A549 (cell line): ENCODE measurements around the gene ALPP. TPM values are rescaled to one million over a fixed set of nuclear protein-coding genes. Genes with fewer than 3 reads are reported as not detected.

Experiments used
- ATAC-seq, 2 experiments: fragments of 200-7000 bp in 1 of 2; fragments of >200 bp in 1 of 2; cut with Nextera tagmentation in 1 of 2; cut with Tn5 transposase in 1 of 2; 3 replicates each; pipeline versions ENCODE4 v1.8.0 to v1.9.1; 2018 to 2020; ENCODE audit warnings: mild to moderate bottlenecking in 1 of 2, moderate library complexity in 1 of 2
- CTCF ChIA-PET: fragments of 300-600 bp; sonication (Branson Sonifier 250); formaldehyde crosslinking; extraction: SDS; loops from one replicate; lab custom pipeline; 2021; ENCODE audit warnings: antibody characterized with exemption, inconsistent platforms; lab: Yijun Ruan, JAX
- POLR2A ChIA-PET: fragments of 350-600 bp; formaldehyde crosslinking; extraction: SDS; loops from one replicate; lab custom pipeline; 2021; ENCODE audit warnings: antibody characterized with exemption, inconsistent platforms; lab: Yijun Ruan, JAX
- DNase-seq, 2 experiments: peaks; one replicate each; pipeline versions ENCODE4 v3.0.0 to v3.0.0-alpha.2; 2011 to 2016; ENCODE audit warnings: low read depth in 1 of 2, low spot score in 1 of 2
- FAIRE-seq: peaks from 2 replicates; lab custom pipeline; 2011; peaks lifted over from hg19 to GRCh38; lab: Jason Lieb, UNC
- H3K27ac ChIP-seq, 2 experiments: fragments of >200 bp; sonication (Bioruptor Twin); formaldehyde crosslinking; 3 replicates each; pipeline ENCODE4 v1.5.1; 2016 to 2017
- H3K4me1 ChIP-seq: fragments of >200 bp; sonication (Bioruptor Twin); formaldehyde crosslinking; 3 replicates; pipeline ENCODE4 v1.6.1; 2016
- H3K4me2 ChIP-seq: fragments of >200 bp; sonication (Bioruptor Twin); formaldehyde crosslinking; 3 replicates; pipeline ENCODE4 v1.6.1; 2016
- H3K4me3 ChIP-seq: fragments of >200 bp; sonication (Bioruptor Twin); formaldehyde crosslinking; 3 replicates; pipeline ENCODE4 v1.5.1; 2016
- H3K9me3 ChIP-seq: fragments of >200 bp; sonication (Bioruptor Twin); formaldehyde crosslinking; 3 replicates; pipeline ENCODE4 v1.6.1; 2016
- CBX2 ChIP-seq: fragments of 200-600 bp; sonication (generic); IDR thresholded peaks from 2 replicates; pipeline ENCODE4 v1.6.1; 2016; ENCODE audit warnings: low read depth, mild to moderate bottlenecking, borderline replicate concordance
- CEBPB ChIP-seq, 2 experiments: fragments of >200 bp in 1 of 2; sonication (Bioruptor Twin) in 1 of 2; formaldehyde crosslinking in 1 of 2; IDR thresholded peaks; 2 replicates each; pipeline ENCODE4 v1.6.1; 2012 to 2016
- EHF ChIP-seq: fragments of 250-450 bp; sonication (Bioruptor Pico); IDR thresholded peaks from 2 replicates; pipeline ENCODE4 v1.5.0; 2020; ENCODE audit warnings: mild to moderate bottlenecking
- HEYL ChIP-seq: fragments of 250-450 bp; sonication (Bioruptor Pico); IDR thresholded peaks from 2 replicates; pipeline ENCODE4 v1.8.0; 2021; ENCODE audit warnings: mild to moderate bottlenecking, moderate library complexity
- HOXB13 ChIP-seq: fragments of 250-450 bp; sonication (Bioruptor Pico); IDR thresholded peaks from 2 replicates; pipeline ENCODE4 v1.5.0; 2020; ENCODE audit warnings: low read depth, mild to moderate bottlenecking, moderate library complexity
- MAZ ChIP-seq: fragments of 150-350 bp; IDR thresholded peaks from 2 replicates; pipeline ENCODE4 v1.6.1; 2014; ENCODE audit warnings: antibody characterized with exemption, low read depth, low read length, borderline replicate concordance
- MYC ChIP-seq: IDR thresholded peaks from 2 replicates; pipeline ENCODE4 v1.6.1; 2012; ENCODE audit warnings: mild to moderate bottlenecking, inconsistent platforms, low read length, improper control_type of control experiment, borderline replicate concordance
- NFE2L2 ChIP-seq: fragments of 150-350 bp; conservative IDR thresholded peaks from 2 replicates; pipeline ENCODE4 v1.6.1; 2014; ENCODE audit warnings: low read length
- NR3C1 ChIP-seq: fragments of >200 bp; sonication (Bioruptor Twin); formaldehyde crosslinking; IDR thresholded peaks from 3 replicates; pipeline ENCODE4 v1.6.1; 2017
- POLR2A ChIP-seq: IDR thresholded peaks from 2 replicates; pipeline ENCODE4 v1.6.1; 2012; ENCODE audit warnings: mild to moderate bottlenecking, low read length
- POLR2AphosphoS2 ChIP-seq: conservative IDR thresholded peaks from 2 replicates; pipeline ENCODE4 v1.6.1; 2012; ENCODE audit warnings: low read length, improper control_type of control experiment, inconsistent platforms
- WGBS: methylation state at CpG from one replicate; pipeline ENCODE4 v1.1.6; 2017; ENCODE audit errors: missing lambda C conversion rate; 5-methylcytosine and 5-hydroxymethylcytosine counted together
- polyA plus RNA-seq, 4 experiments: library from polyadenylated mRNA; depleted of rRNA in 3 of 4; stranded (reverse); fragments of >200 nt; fragmentation: RNase III in 1 of 4; extraction: RNeasy Plus Mini Kit Qiagen cat#74134 plus additional on column Dnase treatment in 1 of 4; gene quantifications; 2 replicates in 3 of 4; 3 replicates in 1 of 4; pipeline ENCODE4 v1.2.3, GENCODE V29; 2011 to 2017
- TF ChIP-seq, protein P1 (sequence below): IDR thresholded peaks from 2 replicates; pipeline ENCODE4 v1.6.1; 2012; ENCODE audit warnings: low read depth, borderline replicate concordance
- TF ChIP-seq, protein P2 (sequence below): fragments of >200 bp; sonication (Bioruptor Twin); formaldehyde crosslinking; IDR thresholded peaks from 3 replicates; pipeline ENCODE4 v1.6.1; 2016
- TF ChIP-seq, protein P3 (sequence below): IDR thresholded peaks from 2 replicates; pipeline ENCODE4 v1.6.1; 2012
- TF ChIP-seq, protein P4 (sequence below): fragments of 250-450 bp; sonication (Bioruptor Pico); IDR thresholded peaks from 2 replicates; pipeline ENCODE4 v1.5.0; 2021; ENCODE audit warnings: mild to moderate bottlenecking, moderate library complexity, borderline replicate concordance
- TF ChIP-seq, protein P5 (sequence below): fragments of 200-600 bp; sonication (generic); IDR thresholded peaks from 2 replicates; pipeline ENCODE4 v1.6.1; 2016; ENCODE audit warnings: antibody characterized with exemption, mild to moderate bottlenecking, moderate library complexity
- TF ChIP-seq, protein P6 (sequence below): IDR thresholded peaks from 2 replicates; pipeline ENCODE4 v1.6.1; 2012

The ALPP gene
- polyA plus RNA-seq, 2 of the 4 experiments (the other 2 are of a cell fraction): 0.10 to 0.31 TPM

DNA sequence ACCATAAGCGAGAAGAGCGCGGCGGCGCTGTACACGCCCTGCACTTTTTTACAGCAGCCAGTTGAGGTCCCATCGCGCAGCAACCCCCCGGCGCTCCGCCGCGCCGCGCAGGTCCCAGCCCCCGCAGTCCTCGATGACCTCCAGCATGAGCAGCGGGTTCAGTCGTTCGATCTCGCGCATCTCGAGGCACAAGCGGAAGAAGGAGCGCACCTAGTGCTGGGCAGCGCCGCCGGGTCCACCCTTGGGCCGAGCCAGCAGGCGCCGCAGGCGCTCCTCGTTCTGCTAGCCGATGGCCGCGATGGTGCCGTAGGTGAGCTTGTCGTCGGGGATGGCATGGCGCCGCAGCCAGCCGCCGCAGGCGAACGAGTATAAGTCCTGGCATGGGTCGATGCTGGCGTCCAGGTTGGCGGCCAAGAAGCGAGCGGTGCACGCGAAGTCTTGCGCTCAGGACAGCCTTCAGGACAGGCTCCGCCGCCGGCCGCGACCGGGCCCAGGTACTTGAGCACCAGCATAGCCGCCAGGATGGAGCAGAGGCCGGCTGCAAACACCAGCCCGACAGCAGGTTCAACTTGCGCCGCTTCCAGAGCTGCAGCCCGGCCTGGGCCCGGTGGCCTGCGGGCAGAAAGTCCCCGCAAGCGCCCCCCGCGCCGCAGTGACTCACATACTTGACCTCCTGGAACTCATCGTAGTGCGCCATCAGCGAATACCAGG, 8.3 kb downstream of the ALPP start:
- 66% methylated on average over 45 of the region's 75 CpGs for WGBS
- DNase-seq (peak; percentile 36 to 69), ATAC-seq (peak; percentile 81 to 91), FAIRE-seq (no peak)
- TF ChIP-seq, protein P1, sequence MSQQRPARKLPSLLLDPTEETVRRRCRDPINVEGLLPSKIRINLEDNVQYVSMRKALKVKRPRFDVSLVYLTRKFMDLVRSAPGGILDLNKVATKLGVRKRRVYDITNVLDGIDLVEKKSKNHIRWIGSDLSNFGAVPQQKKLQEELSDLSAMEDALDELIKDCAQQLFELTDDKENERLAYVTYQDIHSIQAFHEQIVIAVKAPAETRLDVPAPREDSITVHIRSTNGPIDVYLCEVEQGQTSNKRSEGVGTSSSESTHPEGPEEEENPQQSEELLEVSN: peak; percentile 55; the same call in 1 of the 2 replicates
- TF ChIP-seq, protein P2, sequence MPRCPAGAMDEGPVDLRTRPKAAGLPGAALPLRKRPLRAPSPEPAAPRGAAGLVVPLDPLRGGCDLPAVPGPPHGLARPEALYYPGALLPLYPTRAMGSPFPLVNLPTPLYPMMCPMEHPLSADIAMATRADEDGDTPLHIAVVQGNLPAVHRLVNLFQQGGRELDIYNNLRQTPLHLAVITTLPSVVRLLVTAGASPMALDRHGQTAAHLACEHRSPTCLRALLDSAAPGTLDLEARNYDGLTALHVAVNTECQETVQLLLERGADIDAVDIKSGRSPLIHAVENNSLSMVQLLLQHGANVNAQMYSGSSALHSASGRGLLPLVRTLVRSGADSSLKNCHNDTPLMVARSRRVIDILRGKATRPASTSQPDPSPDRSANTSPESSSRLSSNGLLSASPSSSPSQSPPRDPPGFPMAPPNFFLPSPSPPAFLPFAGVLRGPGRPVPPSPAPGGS: no peak
- TF ChIP-seq, protein P3, sequence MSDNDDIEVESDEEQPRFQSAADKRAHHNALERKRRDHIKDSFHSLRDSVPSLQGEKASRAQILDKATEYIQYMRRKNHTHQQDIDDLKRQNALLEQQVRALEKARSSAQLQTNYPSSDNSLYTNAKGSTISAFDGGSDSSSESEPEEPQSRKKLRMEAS: peak; percentile 63
- TF ChIP-seq MAZ (no peak), POLR2A (0 out of 2 replicates have a peak, but pooled peaks have one; percentile 21)
- Histone ChIP-seq H3K4me3 (peak overlapping the region; percentile 46), H3K27ac (peak overlapping the region; percentile 53 to 74; a peak in 5 of 6 replicates), H3K4me1 (peaks cover 26% of the 10 kb centered on the region), H3K4me2 (peak overlapping the region; percentile 93), H3K9me3 (no peaks in the 10 kb centered on the region)
- POLR2A ChIA-PET: no interaction called here
- CTCF ChIA-PET: interaction anchor here (1.2 to 1.5 kb wide), 4 partner anchors 13 to 484 kb away, joined by 3 to 6 read pairs (median 4); no protein-coding TSS in a partner anchor

DNA sequence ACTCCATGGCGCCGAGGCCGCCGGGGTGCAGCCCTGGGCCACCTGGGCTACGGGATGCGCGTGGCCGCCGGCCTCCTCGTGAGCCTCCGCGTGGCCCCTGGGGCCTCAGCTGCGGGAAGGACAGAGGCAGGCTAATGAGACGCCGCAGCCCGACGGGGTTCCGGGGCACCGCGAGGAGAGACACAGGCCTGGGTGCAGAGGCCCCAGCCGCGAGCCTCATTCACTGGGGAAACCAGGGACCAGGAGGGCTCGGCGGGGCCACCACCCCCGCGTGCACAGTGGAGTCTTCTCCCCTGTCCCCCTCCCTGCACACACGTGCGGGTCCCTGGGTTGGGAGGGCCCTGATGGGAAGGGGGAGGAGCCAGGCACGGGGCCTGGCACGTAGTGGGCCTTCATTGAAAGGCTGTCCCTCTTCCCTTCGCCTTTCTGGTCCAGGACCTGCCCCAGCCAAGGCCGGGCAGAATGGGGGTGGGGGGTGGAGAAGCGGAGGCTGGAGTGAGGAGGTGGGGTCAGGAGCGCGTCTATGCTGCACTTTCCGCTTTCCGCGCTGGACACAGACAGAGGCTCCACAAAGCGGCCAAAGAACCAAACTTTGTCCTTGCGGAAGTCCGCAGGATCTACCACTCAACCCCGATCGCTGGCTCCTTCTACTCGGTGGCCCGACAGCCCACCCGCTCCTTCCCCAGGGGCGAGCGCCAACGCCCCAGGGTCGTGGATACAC, 9.1 kb downstream of the ALPP start:
- 84% methylated on average over 26 of the region's 50 CpGs for WGBS
- H3K4me1 ChIP-seq: peaks cover 26% of the 10 kb centered on the region
- CTCF ChIA-PET: interaction anchor here (1.2 kb wide), 2 partner anchors 22 to 485 kb away, joined by 3 read pairs; no protein-coding TSS in a partner anchor
- POLR2A ChIA-PET: no interaction called here
- TF ChIP-seq, protein P4, sequence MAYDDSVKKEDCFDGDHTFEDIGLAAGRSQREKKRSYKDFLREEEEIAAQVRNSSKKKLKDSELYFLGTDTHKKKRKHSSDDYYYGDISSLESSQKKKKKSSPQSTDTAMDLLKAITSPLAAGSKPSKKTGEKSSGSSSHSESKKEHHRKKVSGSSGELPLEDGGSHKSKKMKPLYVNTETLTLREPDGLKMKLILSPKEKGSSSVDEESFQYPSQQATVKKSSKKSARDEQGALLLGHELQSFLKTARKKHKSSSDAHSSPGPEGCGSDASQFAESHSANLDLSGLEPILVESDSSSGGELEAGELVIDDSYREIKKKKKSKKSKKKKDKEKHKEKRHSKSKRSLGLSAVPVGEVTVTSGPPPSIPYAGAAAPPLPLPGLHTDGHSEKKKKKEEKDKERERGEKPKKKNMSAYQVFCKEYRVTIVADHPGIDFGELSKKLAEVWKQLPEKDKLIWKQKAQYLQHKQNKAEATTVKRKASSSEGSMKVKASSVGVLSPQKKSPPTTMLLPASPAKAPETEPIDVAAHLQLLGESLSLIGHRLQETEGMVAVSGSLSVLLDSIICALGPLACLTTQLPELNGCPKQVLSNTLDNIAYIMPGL: no peak
- no peak for TF ChIP-seq CBX2
- TF ChIP-seq NR3C1: no peak
- TF ChIP-seq, all 56 proteins: peak for 0
- FAIRE-seq (no peak), ATAC-seq (no peak), DNase-seq (no peak)
- Histone ChIP-seq H3K4me3 (no peak overlapping the region), H3K9me3 (no peaks in the 10 kb centered on the region), H3K27ac (no peak overlapping the region), H3K4me2 (no peak overlapping the region)

DNA sequence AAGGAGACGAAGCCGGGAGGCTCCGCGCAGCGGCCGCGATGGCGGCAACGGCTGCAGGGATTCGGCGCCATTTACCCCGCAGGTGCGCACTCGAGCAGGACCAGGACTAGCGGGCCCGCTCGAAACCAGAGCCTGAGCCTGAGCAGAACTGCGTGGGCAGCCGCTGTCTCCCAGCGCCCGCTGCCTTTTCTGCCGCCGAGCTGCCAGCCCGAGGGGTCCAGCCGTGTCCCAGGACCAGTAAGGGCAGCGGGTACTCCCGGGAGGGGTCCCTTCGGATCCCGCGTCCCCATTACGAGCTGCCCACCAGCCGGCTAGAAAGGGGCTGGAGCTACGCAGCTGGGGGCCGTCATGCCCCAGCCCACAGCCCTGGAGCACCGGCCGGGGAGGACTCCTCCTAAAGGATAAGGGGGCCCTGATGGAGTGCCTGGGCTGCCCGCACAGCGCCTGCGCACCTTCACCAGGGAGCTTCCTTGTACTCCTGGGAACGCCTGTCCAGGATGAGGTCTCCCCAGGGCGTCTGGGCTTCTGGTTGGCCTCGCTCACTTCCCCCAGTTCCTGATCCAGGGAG, 9.9 kb downstream of the ALPP start:
- no peak for TF ChIP-seq NR3C1
- no peak for TF ChIP-seq CEBPB (IDR thresholded peaks at IDR 0.05)
- TF ChIP-seq MYC: no peak
- TF ChIP-seq, protein P2: no peak
- no peak for TF ChIP-seq EHF (CRISPR knock-in tag)
- TF ChIP-seq POLR2AphosphoS2: no peak
- TF ChIP-seq, protein P5, sequence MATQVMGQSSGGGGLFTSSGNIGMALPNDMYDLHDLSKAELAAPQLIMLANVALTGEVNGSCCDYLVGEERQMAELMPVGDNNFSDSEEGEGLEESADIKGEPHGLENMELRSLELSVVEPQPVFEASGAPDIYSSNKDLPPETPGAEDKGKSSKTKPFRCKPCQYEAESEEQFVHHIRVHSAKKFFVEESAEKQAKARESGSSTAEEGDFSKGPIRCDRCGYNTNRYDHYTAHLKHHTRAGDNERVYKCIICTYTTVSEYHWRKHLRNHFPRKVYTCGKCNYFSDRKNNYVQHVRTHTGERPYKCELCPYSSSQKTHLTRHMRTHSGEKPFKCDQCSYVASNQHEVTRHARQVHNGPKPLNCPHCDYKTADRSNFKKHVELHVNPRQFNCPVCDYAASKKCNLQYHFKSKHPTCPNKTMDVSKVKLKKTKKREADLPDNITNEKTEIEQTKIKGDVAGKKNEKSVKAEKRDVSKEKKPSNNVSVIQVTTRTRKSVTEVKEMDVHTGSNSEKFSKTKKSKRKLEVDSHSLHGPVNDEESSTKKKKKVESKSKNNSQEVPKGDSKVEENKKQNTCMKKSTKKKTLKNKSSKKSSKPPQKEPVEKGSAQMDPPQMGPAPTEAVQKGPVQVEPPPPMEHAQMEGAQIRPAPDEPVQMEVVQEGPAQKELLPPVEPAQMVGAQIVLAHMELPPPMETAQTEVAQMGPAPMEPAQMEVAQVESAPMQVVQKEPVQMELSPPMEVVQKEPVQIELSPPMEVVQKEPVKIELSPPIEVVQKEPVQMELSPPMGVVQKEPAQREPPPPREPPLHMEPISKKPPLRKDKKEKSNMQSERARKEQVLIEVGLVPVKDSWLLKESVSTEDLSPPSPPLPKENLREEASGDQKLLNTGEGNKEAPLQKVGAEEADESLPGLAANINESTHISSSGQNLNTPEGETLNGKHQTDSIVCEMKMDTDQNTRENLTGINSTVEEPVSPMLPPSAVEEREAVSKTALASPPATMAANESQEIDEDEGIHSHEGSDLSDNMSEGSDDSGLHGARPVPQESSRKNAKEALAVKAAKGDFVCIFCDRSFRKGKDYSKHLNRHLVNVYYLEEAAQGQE: no peak
- TF ChIP-seq NFE2L2: no peak
- TF ChIP-seq, protein P6, sequence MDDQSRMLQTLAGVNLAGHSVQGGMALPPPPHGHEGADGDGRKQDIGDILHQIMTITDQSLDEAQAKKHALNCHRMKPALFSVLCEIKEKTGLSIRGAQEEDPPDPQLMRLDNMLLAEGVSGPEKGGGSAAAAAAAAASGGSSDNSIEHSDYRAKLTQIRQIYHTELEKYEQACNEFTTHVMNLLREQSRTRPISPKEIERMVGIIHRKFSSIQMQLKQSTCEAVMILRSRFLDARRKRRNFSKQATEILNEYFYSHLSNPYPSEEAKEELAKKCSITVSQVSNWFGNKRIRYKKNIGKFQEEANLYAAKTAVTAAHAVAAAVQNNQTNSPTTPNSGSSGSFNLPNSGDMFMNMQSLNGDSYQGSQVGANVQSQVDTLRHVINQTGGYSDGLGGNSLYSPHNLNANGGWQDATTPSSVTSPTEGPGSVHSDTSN: no peak
- no peak for TF ChIP-seq HOXB13 (CRISPR knock-in tag)
- TF ChIP-seq HEYL (CRISPR knock-in tag): no peak
- ATAC-seq (no peak), FAIRE-seq (no peak), DNase-seq (no peak)
- Histone ChIP-seq H3K4me2 (peak overlapping the region; percentile 61; the same call in 2 of the 3 replicates), H3K27ac (peak overlapping the region; percentile 60 to 69; a peak in 5 of 6 replicates), H3K4me1 (peaks cover 26% of the 10 kb centered on the region), H3K4me3 (no peak overlapping the region), H3K9me3 (no peaks in the 10 kb centered on the region)
- ChIA-PET POLR2A (no interaction called here), CTCF (interaction anchor here (1.0 kb wide), 1 partner anchor 51 kb away, joined by 3 read pairs; no protein-coding TSS in a partner anchor)
- 95% methylated on average over 34 of the region's 42 CpGs for WGBS
